ENCODE measurements around the gene CXCL16. TPM values are rescaled to one million over a fixed set of nuclear protein-coding genes. Genes with fewer than 3 reads are reported as not detected.

Gene CXCL16
- total and polyA plus RNA-seq, 8 donors: 14.2 to 147 (median 16.9) TPM

DNA sequence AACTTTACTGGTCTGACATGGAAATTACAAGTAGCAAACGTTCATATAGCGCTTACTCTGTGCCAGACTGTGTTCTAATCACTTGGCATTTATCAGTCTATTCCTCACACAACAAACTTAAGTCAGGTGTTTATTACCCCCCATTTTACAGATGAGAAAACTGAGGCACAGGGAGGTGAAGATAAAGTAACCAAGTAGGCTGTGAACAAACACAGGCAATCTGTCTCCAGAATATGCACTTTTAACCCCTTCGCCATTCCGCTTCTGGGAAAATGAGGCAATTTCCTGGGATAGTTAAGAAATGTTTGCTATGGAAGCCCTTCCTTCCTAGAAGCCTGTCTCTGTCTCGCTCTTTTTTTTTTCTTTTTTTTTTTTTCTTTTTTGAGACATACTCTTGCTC is 12.2 kb upstream of the CXCL16 start:
- Histone ChIP-seq H3K36me3 (no peaks in the 10 kb centered on the region), H3K27ac (no peak overlapping the region), H3K27me3 (peaks cover 0 to 52% of the 10 kb centered on the region in 2 donors), H3K4me1 (peaks cover 0 to 36% of the 10 kb centered on the region in 2 donors), H3K9me3 (no peaks in the 10 kb centered on the region), H3K4me3 (no peak overlapping the region)
- intact Hi-C loops (cut with DNase I): no loop called here
- ATAC-seq: no peak
- TF ChIP-seq, protein P1, sequence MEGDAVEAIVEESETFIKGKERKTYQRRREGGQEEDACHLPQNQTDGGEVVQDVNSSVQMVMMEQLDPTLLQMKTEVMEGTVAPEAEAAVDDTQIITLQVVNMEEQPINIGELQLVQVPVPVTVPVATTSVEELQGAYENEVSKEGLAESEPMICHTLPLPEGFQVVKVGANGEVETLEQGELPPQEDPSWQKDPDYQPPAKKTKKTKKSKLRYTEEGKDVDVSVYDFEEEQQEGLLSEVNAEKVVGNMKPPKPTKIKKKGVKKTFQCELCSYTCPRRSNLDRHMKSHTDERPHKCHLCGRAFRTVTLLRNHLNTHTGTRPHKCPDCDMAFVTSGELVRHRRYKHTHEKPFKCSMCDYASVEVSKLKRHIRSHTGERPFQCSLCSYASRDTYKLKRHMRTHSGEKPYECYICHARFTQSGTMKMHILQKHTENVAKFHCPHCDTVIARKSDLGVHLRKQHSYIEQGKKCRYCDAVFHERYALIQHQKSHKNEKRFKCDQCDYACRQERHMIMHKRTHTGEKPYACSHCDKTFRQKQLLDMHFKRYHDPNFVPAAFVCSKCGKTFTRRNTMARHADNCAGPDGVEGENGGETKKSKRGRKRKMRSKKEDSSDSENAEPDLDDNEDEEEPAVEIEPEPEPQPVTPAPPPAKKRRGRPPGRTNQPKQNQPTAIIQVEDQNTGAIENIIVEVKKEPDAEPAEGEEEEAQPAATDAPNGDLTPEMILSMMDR (IDR thresholded peaks at IDR 0.05): no peak
- no peak for DNase-seq

DNA sequence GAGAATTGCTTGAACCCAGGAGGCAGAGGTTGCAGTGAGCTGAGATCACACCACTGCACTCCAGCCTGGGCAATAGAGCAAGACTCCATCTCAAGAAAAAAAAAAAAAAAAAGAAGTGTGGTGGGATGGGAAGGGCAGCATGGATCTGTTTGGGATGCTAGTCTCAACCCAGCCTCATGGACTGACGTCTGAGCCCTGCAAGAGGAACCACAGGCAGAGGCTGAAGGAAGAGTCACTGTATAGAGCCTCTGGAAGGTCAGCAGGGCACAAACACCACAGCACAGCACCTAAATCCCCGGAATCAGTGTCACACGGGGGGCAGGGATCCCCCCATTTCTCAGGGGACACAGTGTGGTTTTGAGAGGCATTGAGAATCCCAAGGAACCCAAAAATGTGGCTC is 10.9 kb upstream of the CXCL16 start:
- no peak overlapping the region for H3K27ac ChIP-seq
- no peaks in the 10 kb centered on the region for H3K36me3 ChIP-seq
- H3K4me3 ChIP-seq: no peak overlapping the region
- TF ChIP-seq, protein P1 (IDR thresholded peaks at IDR 0.05): no peak
- peaks cover 0 to 60% of the 10 kb centered on the region in 2 donors for H3K27me3 ChIP-seq
- peaks cover 0 to 40% of the 10 kb centered on the region in 2 donors for H3K4me1 ChIP-seq
- ATAC-seq (peak; percentile 67), DNase-seq (no peak)
- intact Hi-C loops (cut with DNase I): no loop called here
- H3K9me3 ChIP-seq: no peaks in the 10 kb centered on the region

DNA sequence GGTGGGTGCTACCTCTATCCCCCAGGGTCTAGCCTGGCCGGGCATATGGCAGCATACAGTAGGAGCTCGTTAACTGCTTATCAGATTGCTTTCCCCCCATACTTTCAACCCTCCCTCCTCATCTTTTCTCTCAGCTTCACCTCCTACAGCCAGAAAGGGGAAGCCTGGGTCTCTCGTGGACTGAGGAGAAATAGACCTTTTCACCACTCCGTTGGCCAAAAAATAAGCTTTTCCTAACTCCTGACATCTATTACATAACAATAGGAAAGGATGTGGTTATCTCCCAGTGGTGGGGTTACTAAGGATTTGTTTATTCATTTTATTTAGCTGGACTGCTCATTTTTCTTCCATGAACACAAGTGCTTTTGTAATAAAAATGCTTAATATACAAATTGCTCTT is 9.0 kb upstream of the CXCL16 start:
- peak; percentile 24 for ATAC-seq
- Histone ChIP-seq H3K4me1 (peaks cover 0 to 48% of the 10 kb centered on the region in 2 donors), H3K4me3 (no peak overlapping the region), H3K36me3 (no peaks in the 10 kb centered on the region), H3K27ac (no peak overlapping the region), H3K9me3 (no peaks in the 10 kb centered on the region), H3K27me3 (peaks cover 0 to 62% of the 10 kb centered on the region in 2 donors)
- TF ChIP-seq, protein P1 (IDR thresholded peaks at IDR 0.05): no peak
- DNase-seq: no peak
- intact Hi-C loops (cut with DNase I): no loop called here

DNA sequence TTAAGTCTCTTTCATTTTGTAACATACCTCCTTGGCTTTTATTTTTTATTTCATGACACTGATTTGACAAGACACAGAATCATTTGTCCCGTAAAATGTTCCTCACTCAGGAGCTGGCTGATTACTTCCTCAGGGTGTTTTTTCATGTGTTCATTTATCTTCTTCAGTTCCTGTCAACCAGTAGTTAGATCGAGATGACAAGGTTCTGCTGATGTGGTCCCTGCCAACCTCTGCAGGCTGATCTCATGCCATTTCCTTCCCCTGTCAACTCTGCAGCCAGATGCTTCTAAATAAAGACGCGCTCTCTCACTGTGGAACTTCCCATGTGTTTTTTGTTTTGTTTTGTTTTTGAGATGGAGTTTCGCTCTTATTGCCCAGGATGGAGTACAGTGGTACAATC is 8.1 kb upstream of the CXCL16 start:
- H3K9me3 ChIP-seq: no peaks in the 10 kb centered on the region
- TF ChIP-seq, protein P1 (IDR thresholded peaks at IDR 0.05): no peak
- peak overlapping the region; percentile 31 to 44 for H3K27ac ChIP-seq
- intact Hi-C loops (cut with DNase I): no loop called here
- peaks cover 0 to 58% of the 10 kb centered on the region in 2 donors for H3K27me3 ChIP-seq
- no peak for DNase-seq
- H3K4me1 ChIP-seq: peaks cover 0 to 46% of the 10 kb centered on the region in 2 donors
- no peak overlapping the region for H3K4me3 ChIP-seq
- H3K36me3 ChIP-seq: no peaks in the 10 kb centered on the region
- ATAC-seq: peak; percentile 69

DNA sequence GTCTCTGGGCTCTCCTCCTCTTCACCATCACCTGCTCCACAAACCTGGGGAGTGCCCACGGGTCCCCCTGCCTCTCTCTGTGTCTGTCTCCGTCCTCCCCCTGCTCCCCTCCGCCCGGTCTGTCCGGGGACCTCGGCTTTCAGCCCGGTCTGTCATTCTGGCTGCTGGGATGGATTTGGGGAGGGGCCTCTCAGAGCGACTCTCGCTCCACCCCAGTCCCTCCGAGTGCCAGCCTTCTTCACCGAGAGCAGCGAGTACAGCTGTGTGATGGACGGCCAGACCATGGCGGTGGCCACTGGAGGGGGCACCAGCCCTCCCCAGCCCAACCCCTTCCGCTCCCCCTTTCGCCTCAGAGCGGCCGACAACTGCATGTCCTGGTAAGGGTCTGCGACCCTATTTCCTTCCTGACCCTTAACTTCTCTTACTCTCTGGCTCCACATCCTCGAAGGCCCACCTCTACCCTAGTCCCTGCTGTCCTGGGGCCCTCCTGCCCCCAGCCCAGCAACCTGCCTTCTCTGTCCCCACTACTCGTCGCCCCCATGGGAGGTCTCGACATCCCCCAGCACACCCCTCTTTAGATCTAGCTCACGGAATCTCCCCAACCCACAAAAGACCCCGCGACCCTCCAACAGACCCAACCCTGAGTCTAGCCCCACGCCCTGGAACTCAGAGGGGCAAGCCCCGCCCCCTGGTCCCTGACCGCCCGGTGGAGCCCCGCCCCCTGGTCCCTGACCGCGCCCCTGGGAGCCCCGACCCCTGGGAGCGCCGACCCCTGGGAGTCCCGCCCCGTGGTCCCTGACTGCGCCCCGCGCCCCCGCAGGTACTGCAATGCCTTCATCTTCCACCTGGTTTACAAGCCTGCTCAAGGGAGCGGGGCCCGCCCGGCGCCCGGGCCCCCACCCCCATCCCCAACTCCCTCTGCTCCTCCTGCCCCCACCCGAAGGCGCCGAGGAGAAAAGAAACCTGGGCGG is 5.6 kb upstream of the CXCL16 start:
- H3K4me1 ChIP-seq: peaks cover 0 to 31% of the 10 kb centered on the region in 2 donors
- ATAC-seq (no peak), DNase-seq (peak in 1 of 4 donors; percentile 80)
- intact Hi-C loops (cut with DNase I): no loop called here
- H3K27ac ChIP-seq: no peak overlapping the region
- no peak overlapping the region for H3K4me3 ChIP-seq
- H3K36me3 ChIP-seq: no peaks in the 10 kb centered on the region
- no peaks in the 10 kb centered on the region for H3K9me3 ChIP-seq
- TF ChIP-seq, protein P1 (IDR thresholded peaks at IDR 0.05): no peak
- H3K27me3 ChIP-seq: peaks cover 0 to 56% of the 10 kb centered on the region in 2 donors

Measured in left lung (tissue), 10 donors.